HEK293 (cell line): Measurements from ENCODE around the gene MLEC.
A peak's percentile ranks its signal among the peaks of the same experiment; 100 is the strongest.

Source experiments
- HOXA7 ChIP-seq: sonication (generic); formaldehyde crosslinking; IDR thresholded peaks from 2 replicates; pipeline ENCODE4 v1.8.1; 2022; ENCODE audit warnings: missing genetic modification reagents, borderline replicate concordance
- MYNN ChIP-seq: fragments of 450-650 bp; formaldehyde crosslinking; IDR thresholded peaks from 2 replicates; pipeline ENCODE4 v1.5.1; 2016; ENCODE audit warnings: missing biosample characterization, missing genetic modification characterization, borderline replicate concordance
- REPIN1 ChIP-seq: fragments of 450-650 bp; formaldehyde crosslinking; IDR thresholded peaks from 2 replicates; pipeline ENCODE4 v1.5.1; 2017; ENCODE audit warnings: missing biosample characterization, missing genetic modification characterization, low read depth
- SP2 ChIP-seq: fragments of 450-650 bp; formaldehyde crosslinking; IDR thresholded peaks from 2 replicates; pipeline ENCODE4 v1.5.1; 2016; ENCODE audit warnings: missing biosample characterization, missing genetic modification characterization
- ZNF140 ChIP-seq: fragments of 450-650 bp; formaldehyde crosslinking; IDR thresholded peaks from 2 replicates; pipeline ENCODE4 v1.5.1; 2016; ENCODE audit warnings: missing biosample characterization, missing genetic modification characterization
- ZNF169 ChIP-seq: fragments of 450-650 bp; formaldehyde crosslinking; IDR thresholded peaks from 2 replicates; pipeline ENCODE4 v1.5.1; 2016; ENCODE audit warnings: missing biosample characterization, missing genetic modification characterization
- ZNF423 ChIP-seq: fragments of 450-650 bp; formaldehyde crosslinking; IDR thresholded peaks from 2 replicates; pipeline ENCODE4 v1.5.1; 2016; ENCODE audit warnings: missing biosample characterization, missing genetic modification characterization
- ZNF426 ChIP-seq: fragments of 450-650 bp; formaldehyde crosslinking; IDR thresholded peaks from 2 replicates; pipeline ENCODE4 v1.5.1; 2017; ENCODE audit warnings: missing biosample characterization, missing genetic modification characterization, mild to moderate bottlenecking, inconsistent platforms, moderate library complexity
- ZNF433 ChIP-seq: fragments of 450-650 bp; formaldehyde crosslinking; IDR thresholded peaks from 2 replicates; pipeline ENCODE4 v1.5.1; 2016; ENCODE audit warnings: missing biosample characterization, missing genetic modification characterization, low read depth
- ZNF510 ChIP-seq: fragments of 450-650 bp; formaldehyde crosslinking; IDR thresholded peaks from 2 replicates; pipeline ENCODE4 v1.5.1; 2018; ENCODE audit warnings: mild to moderate bottlenecking, missing genetic modification characterization, missing biosample characterization; ENCODE audit not compliant: insufficient replicate concordance
- ZNF518A ChIP-seq: fragments of 450-650 bp; formaldehyde crosslinking; conservative IDR thresholded peaks from 2 replicates; pipeline ENCODE4 v1.5.1; 2016; ENCODE audit warnings: low read depth, missing biosample characterization, missing genetic modification characterization
- ZNF555 ChIP-seq: fragments of 450-650 bp; formaldehyde crosslinking; conservative IDR thresholded peaks from 2 replicates; pipeline ENCODE4 v1.5.1; 2017; ENCODE audit warnings: missing biosample characterization, mild to moderate bottlenecking, missing genetic modification characterization, inconsistent platforms
- ZNF561 ChIP-seq: fragments of 450-650 bp; IDR thresholded peaks from 2 replicates; pipeline ENCODE4 v1.5.1; 2018; ENCODE audit warnings: missing biosample characterization, missing genetic modification characterization, borderline replicate concordance
- ZNF600 ChIP-seq: fragments of 450-650 bp; formaldehyde crosslinking; IDR thresholded peaks from 2 replicates; pipeline ENCODE4 v1.5.1; 2016; ENCODE audit warnings: missing biosample characterization, missing genetic modification characterization
- ZNF639 ChIP-seq: fragments of 450-650 bp; formaldehyde crosslinking; IDR thresholded peaks from 2 replicates; pipeline ENCODE4 v1.5.1; 2016; ENCODE audit warnings: missing biosample characterization, missing genetic modification characterization
- ZSCAN16 ChIP-seq: fragments of 450-650 bp; formaldehyde crosslinking; IDR thresholded peaks from 2 replicates; pipeline ENCODE4 v1.5.1; 2016; ENCODE audit warnings: missing biosample characterization, missing genetic modification characterization
- TF ChIP-seq, protein P1 (sequence below): fragments of 450-650 bp; formaldehyde crosslinking; IDR thresholded peaks from 2 replicates; pipeline ENCODE4; 2016; ENCODE audit warnings: missing biosample characterization, missing genetic modification characterization
- TF ChIP-seq, protein P2 (sequence below): fragments of 450-650 bp; formaldehyde crosslinking; IDR thresholded peaks from 2 replicates; pipeline ENCODE4 v1.5.1; 2017; ENCODE audit warnings: missing biosample characterization, missing genetic modification characterization

The MLEC gene

DNA sequence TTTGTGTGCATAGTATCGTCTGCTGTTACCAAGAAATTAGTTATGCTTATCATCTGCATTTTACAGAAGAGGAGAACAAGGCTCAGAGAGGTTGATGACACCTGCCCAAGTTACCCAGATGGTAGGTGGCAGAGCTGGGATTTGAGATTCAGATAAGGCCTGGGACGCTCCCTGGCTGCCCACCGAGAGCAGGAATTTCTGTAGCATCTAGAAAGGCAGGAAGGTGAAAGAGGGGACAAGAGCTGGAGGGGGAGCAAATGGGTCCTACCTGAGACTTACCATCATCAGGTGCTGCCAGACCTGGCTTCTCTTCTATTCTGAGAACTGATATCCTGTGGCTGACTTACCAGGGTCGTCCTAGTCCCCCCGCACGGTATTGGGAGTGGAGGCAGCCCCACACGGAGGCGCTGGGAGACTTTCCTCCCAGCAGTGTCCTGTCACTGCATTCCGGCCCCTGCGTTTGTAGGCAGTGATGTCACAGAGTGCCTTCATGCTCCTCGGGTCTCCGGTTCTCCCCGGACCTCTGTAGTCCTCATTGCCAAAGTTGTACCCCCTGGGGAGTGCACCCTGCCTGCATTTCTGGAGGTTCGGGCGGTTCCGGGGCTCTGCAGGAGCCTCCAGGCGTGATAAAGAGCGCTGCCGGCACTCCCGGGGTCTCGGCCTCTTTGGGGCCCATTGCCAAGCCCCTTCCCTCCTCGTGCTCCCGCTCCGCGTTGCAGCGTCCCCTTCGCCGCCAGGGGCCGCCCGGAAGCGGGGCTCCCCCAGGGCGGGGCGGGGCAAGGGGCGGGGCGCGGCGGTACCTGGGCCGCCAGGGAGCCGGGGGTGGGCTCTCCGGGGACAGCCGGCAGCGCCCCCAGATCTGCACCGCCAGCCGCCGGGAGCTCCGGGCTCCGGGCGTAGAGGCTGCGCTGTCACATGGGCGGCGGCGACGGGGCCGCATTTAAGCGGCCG is 46.9 kb upstream of the MLEC start, which contains the start of gene CABP1 (continued):
- TF ChIP-seq SP2 (peak; percentile 41), ZNF555 (tag by site-specific recombination) (no peak), ZNF600 (tag by site-specific recombination) (peak; percentile 88; the same call in 1 of the 2 replicates), HOXA7 (CRISPR knock-in tag) (no peak), ZNF423 (peak; percentile 50; the same call in 1 of the 2 replicates), ZNF639 (no peak), ZNF169 (tag by site-specific recombination) (no peak), REPIN1 (tag by site-specific recombination) (no peak), ZNF561 (peak; percentile 78), ZNF433 (tag by site-specific recombination) (no peak), ZNF518A (tag by site-specific recombination) (no peak), ZNF426 (no peak), ZNF140 (tag by site-specific recombination) (no peak), ZSCAN16 (no peak), MYNN (tag by site-specific recombination) (no peak), ZNF510 (tag by site-specific recombination) (no peak)
- TF ChIP-seq, protein P1, sequence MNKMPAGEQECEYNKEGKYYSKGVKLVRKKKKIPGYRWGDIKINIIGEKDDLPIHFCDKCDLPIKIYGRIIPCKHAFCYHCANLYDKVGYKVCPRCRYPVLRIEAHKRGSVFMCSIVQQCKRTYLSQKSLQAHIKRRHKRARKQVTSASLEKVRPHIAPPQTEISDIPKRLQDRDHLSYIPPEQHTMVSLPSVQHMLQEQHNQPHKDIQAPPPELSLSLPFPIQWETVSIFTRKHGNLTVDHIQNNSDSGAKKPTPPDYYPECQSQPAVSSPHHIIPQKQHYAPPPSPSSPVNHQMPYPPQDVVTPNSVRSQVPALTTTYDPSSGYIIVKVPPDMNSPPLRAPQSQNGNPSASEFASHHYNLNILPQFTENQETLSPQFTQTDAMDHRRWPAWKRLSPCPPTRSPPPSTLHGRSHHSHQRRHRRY (tag by site-specific recombination): no peak
- TF ChIP-seq, protein P2, sequence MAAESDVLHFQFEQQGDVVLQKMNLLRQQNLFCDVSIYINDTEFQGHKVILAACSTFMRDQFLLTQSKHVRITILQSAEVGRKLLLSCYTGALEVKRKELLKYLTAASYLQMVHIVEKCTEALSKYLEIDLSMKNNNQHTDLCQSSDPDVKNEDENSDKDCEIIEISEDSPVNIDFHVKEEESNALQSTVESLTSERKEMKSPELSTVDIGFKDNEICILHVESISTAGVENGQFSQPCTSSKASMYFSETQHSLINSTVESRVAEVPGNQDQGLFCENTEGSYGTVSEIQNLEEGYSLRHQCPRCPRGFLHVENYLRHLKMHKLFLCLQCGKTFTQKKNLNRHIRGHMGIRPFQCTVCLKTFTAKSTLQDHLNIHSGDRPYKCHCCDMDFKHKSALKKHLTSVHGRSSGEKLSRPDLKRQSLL (tag by site-specific recombination): no peak
- TF ChIP-seq, all 188 proteins: peak for 40
